Endothelial cell of umbilical vein (primary cell): ENCODE results near the gene RAPH1. TPM values are rescaled to one million over a fixed set of nuclear protein-coding genes. Genes with fewer than 3 reads are reported as not detected.
"Not testable (repeated sequence)": the region's sequence is repeated elsewhere in the genome, so short reads cannot be mapped to it uniquely, and the experiment has no call there.

ENCODE experiments used
- BruUV-seq: library from RNA; stranded (reverse); fragments of 400-500 nt; replicated peaks from 2 replicates; lab custom pipeline; 2021; lab: Mats Ljungman, UMichigan
- CTCF ChIA-PET: fragments of 300-600, 350-600 bp; sonication (Branson Sonifier 250); formaldehyde crosslinking; loops from one replicate; lab custom pipeline; 2021; ENCODE audit warnings: antibody characterized with exemption, inconsistent platforms; lab: Charles Lee
- POLR2A ChIA-PET: fragments of 300-600, 350-600 bp; sonication (Branson Sonifier 250); formaldehyde crosslinking; loops from one replicate; lab custom pipeline; 2021; ENCODE audit warnings: antibody characterized with exemption, inconsistent platforms; lab: Charles Lee
- DNase-seq: peaks from one replicate; pipeline ENCODE4 v3.0.0-alpha.2; 2011; ENCODE audit warnings: low read depth, low spot score
- FAIRE-seq: peaks from 2 replicates; lab custom pipeline; 2011; peaks lifted over from hg19 to GRCh38; lab: Jason Lieb, UNC
- H2AFZ ChIP-seq: 2 replicates; pipeline ENCODE4 v1.6.0; 2012; ENCODE audit warnings: low read depth, low read length, control low read depth, inconsistent platforms
- H3K27ac ChIP-seq: 2 replicates; pipeline ENCODE4 v1.5.1; 2011; ENCODE audit warnings: low read depth, mild to moderate bottlenecking, control low read depth, low read length, moderate library complexity; ENCODE audit not compliant: insufficient read depth
- H3K27me3 ChIP-seq, 2 experiments: 2 replicates each; pipeline versions ENCODE4 v1.6.0 to v1.6.1; 2011; ENCODE audit warnings: low read length in 2 of 2, mixed read lengths in 1 of 2; ENCODE audit not compliant: control insufficient read depth in 2 of 2, insufficient read depth in 2 of 2
- H3K36me3 ChIP-seq, 2 experiments: 2 replicates in 1 of 2; 3 replicates in 1 of 2; pipeline ENCODE4 v1.5.1; 2011; ENCODE audit warnings: low read length in 2 of 2, mild to moderate bottlenecking in 1 of 2, moderate library complexity in 1 of 2; ENCODE audit not compliant: control insufficient read depth in 2 of 2, insufficient read depth in 2 of 2; ENCODE audit errors: extremely low read depth in 1 of 2
- H3K4me1 ChIP-seq: 3 replicates; pipeline ENCODE4 v1.5.1; 2011; ENCODE audit warnings: mild to moderate bottlenecking, low read length; ENCODE audit not compliant: control insufficient read depth, insufficient read depth; ENCODE audit errors: extremely low read depth
- H3K4me2 ChIP-seq: 2 replicates; pipeline ENCODE4 v1.6.1; 2011; ENCODE audit warnings: low read length, control low read depth, mixed read lengths; ENCODE audit not compliant: insufficient read depth
- H3K4me3 ChIP-seq, 3 experiments: fragments of 200-600 bp in 1 of 3; sonication (generic), shearing (Covaris generic) in 1 of 3; replicated peaks in 1 of 3; 2 replicates each; pipeline ENCODE4 v1.5.1; 2011 to 2016; ENCODE audit warnings: control low read depth in 3 of 3, low read length in 3 of 3, mild to moderate bottlenecking in 2 of 3, inconsistent platforms in 1 of 3, low read depth in 1 of 3, moderate library complexity in 1 of 3; ENCODE audit not compliant: insufficient read depth in 1 of 3
- H3K79me2 ChIP-seq: 2 replicates; pipeline ENCODE4 v1.6.0; 2012; ENCODE audit warnings: low read length, inconsistent platforms; ENCODE audit not compliant: control insufficient read depth, insufficient read depth
- H3K9ac ChIP-seq: replicated peaks from 2 replicates; pipeline ENCODE3; 2011; ENCODE audit warnings: low read length, control low read depth; ENCODE audit not compliant: insufficient read depth; ENCODE audit errors: extremely low read depth
- H3K9me1 ChIP-seq: replicated peaks from 3 replicates; pipeline ENCODE4 v1.6.0; 2011; ENCODE audit warnings: mild to moderate bottlenecking, low read length; ENCODE audit not compliant: control insufficient read depth, insufficient read depth; ENCODE audit errors: extremely low read depth
- H3K9me3 ChIP-seq: replicated peaks from 2 replicates; pipeline ENCODE4 v1.5.1; 2012; ENCODE audit warnings: low read length, inconsistent platforms; ENCODE audit not compliant: control insufficient read depth, insufficient read depth
- H4K20me1 ChIP-seq: replicated peaks from 2 replicates; pipeline ENCODE3; 2011; ENCODE audit warnings: mild to moderate bottlenecking, low read length; ENCODE audit not compliant: control insufficient read depth, insufficient read depth; ENCODE audit errors: extremely low read depth
- EZH2 ChIP-seq: IDR thresholded peaks from 2 replicates; pipeline ENCODE4 v1.6.1; 2012; ENCODE audit warnings: borderline replicate concordance, low read depth, mild to moderate bottlenecking, moderate library complexity, low read length, inconsistent platforms; ENCODE audit not compliant: severe bottlenecking
- GATA2 ChIP-seq: IDR thresholded peaks from 2 replicates; pipeline ENCODE4 v1.7.0; 2011; ENCODE audit warnings: low read depth, mild to moderate bottlenecking, moderate library complexity, mixed read lengths, low read length; ENCODE audit not compliant: insufficient read length, insufficient read depth
- JUN ChIP-seq: IDR thresholded peaks from 2 replicates; pipeline ENCODE4 v1.6.1; 2011; ENCODE audit warnings: borderline replicate concordance, low read depth; ENCODE audit not compliant: insufficient read length, insufficient read depth
- MYC ChIP-seq: IDR thresholded peaks from one replicate; pipeline ENCODE4 v1.6.1; 2011; ENCODE audit warnings: mild to moderate bottlenecking, low read depth, low read length
- POLR2A ChIP-seq: IDR thresholded peaks from 2 replicates; pipeline ENCODE4 v1.6.1; 2012; ENCODE audit warnings: low read depth, mild to moderate bottlenecking, control low read depth, low read length
- dilution Hi-C: fragments of 300-500 bp; cut with MboI; formaldehyde crosslinking; loops from one replicate; pipeline ENCODE4 v1.15.0; 2019; ENCODE audit warnings: low sequenced_read_pairs; ENCODE audit not compliant: extremely low pct_ligation_motif_present
- intact Hi-C: fragments of 100-400 bp; cut with micrococcal nuclease; formaldehyde crosslinking; loops from one replicate; pipeline ENCODE4 v1.10.0; 2022
- polyA plus RNA-seq, 4 experiments: library from polyadenylated mRNA; depleted of rRNA in 3 of 4; stranded (reverse) in 3 of 4; unstranded in 1 of 4; fragments of >200 nt; gene quantifications; 2 replicates each; pipeline versions ENCODE4 v1.2.1 to v1.2.3, GENCODE V29; 2011 to 2012; ENCODE audit warnings: missing spikeins in 1 of 4
- total RNA-seq: library from RNA; stranded (reverse); gene quantifications from 2 replicates; pipeline ENCODE4 v1.2.3, GENCODE V29; 2021
- TF ChIP-seq, protein P1 (sequence below), 2 donors: IDR thresholded peaks; 1 replicate in 1 of 2; 2 replicates in 1 of 2; pipeline ENCODE4 v1.5.1; 2011; ENCODE audit warnings: low read length in 2 of 2, mild to moderate bottlenecking in 2 of 2, moderate library complexity in 2 of 2, control low read depth in 1 of 2, inconsistent platforms in 1 of 2, low read depth in 1 of 2; ENCODE audit not compliant: insufficient read depth in 1 of 2; ENCODE audit errors: extremely low read depth in 1 of 2

Gene RAPH1
- total and polyA plus RNA-seq, 2 donors (not counting 3 experiments of a cell fraction or from before 2014, with no cell fraction given), result 5.1 to 59.5 TPM

DNA sequence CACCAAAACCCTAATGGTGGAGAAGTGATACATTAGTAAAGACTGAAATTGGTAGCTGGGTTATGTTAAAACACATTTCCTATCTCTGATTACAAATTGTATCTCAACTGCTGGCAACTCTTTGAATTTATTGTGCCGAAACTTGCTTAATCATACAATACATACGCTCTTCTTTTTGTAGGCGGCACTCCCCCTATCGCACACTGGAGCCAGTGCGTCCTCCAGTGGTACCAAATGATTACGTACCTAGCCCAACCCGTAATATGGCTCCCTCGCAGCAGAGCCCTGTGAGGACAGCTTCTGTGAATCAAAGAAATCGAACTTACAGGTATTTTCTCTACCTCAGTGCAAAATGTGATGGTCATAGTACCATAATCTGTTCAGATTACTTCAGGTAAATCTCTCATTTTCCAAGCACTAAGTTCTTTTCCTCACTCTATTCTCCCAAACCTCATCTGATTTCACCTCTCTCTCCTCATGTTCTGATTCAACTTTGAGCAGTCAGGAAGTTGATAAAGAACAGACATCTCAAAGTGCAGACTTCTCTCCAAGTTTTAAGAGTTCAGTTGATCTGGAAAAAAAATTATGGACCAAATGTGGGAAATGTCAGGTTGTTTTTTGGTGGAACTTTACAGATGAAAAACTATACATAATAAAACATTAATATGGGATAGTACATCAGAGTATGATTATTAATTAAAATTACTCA lies 140.4 kb downstream of the RAPH1 start:
- no TSS peak for BruUV-seq

DNA sequence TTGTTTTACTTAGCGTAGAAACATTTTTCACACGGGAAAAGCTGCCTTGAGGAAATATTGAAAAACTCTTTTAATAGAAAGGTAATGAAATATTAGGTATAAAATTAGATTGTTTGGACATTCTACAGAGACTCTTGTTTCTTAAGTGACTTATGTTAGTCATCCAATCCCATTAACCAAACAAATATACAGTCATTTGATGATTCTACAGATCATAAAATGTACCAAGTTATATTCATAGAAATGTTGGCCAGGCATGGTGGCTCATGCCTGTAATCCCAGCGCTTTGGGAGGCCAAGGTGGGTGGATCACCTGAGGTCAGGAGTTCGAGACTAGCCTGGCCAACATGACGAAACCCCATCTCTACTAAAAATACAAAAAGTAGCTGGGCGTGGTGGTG lies 146.9 kb downstream of the RAPH1 start:
- H3K4me3 ChIP-seq, CTCF ChIA-PET, H3K9me1 ChIP-seq, FAIRE-seq, H3K27ac ChIP-seq, H3K9me3 ChIP-seq, DNase-seq, POLR2A ChIA-PET, H2AFZ ChIP-seq, H3K4me2 ChIP-seq, H3K79me2 ChIP-seq, dilution Hi-C loops, H3K9ac ChIP-seq, BruUV-seq, H3K36me3 ChIP-seq, H3K4me1 ChIP-seq, intact Hi-C loops, H3K27me3 ChIP-seq, H4K20me1 ChIP-seq: not testable (repeated sequence)

More for the DNA sequence above, 140.4 kb downstream of the RAPH1 start:
- no peak overlapping the region for H3K9ac ChIP-seq
- no peak overlapping the region for H3K4me3 ChIP-seq
- no peak for FAIRE-seq
- H3K9me3 ChIP-seq, result no peaks in the 10 kb centered on the region
- H3K27ac ChIP-seq, result no peak overlapping the region
- intact Hi-C loops (no loop called here), dilution Hi-C loops (no loop called here)
- H3K4me2 ChIP-seq, result no peak overlapping the region
- no peaks in the 10 kb centered on the region for H3K4me1 ChIP-seq
- ChIA-PET CTCF (interaction anchor here (1.6 kb wide), 1 partner anchor 14 kb away, joined by 3 read pairs; no protein-coding TSS in a partner anchor), POLR2A (no interaction called here)
- DNase-seq, result no peak
- peaks cover 2% of the 10 kb centered on the region for H3K79me2 ChIP-seq
- no peak overlapping the region for H2AFZ ChIP-seq
- no peaks in the 10 kb centered on the region for H4K20me1 ChIP-seq
- H3K27me3 ChIP-seq, result no peaks in the 10 kb centered on the region
- H3K9me1 ChIP-seq, result no peaks in the 10 kb centered on the region
- TF ChIP-seq JUN (no peak), GATA2 (no peak), POLR2A (no peak), MYC (no peak), EZH2 (no peak)
- TF ChIP-seq, protein P1, sequence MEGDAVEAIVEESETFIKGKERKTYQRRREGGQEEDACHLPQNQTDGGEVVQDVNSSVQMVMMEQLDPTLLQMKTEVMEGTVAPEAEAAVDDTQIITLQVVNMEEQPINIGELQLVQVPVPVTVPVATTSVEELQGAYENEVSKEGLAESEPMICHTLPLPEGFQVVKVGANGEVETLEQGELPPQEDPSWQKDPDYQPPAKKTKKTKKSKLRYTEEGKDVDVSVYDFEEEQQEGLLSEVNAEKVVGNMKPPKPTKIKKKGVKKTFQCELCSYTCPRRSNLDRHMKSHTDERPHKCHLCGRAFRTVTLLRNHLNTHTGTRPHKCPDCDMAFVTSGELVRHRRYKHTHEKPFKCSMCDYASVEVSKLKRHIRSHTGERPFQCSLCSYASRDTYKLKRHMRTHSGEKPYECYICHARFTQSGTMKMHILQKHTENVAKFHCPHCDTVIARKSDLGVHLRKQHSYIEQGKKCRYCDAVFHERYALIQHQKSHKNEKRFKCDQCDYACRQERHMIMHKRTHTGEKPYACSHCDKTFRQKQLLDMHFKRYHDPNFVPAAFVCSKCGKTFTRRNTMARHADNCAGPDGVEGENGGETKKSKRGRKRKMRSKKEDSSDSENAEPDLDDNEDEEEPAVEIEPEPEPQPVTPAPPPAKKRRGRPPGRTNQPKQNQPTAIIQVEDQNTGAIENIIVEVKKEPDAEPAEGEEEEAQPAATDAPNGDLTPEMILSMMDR (IDR thresholded peaks at IDR 0.05; ENCODE audit: extremely low read depth in 1 of 2, insufficient read depth in 1 of 2, low read depth in 1 of 2, low read length in 2 of 2), result no peak
- H3K36me3 ChIP-seq, result peaks cover 0 to 2% of the 10 kb centered on the region in 2 experiments
